H1 (cell line): ENCODE measurements around the gene ASF1B. TPM values are rescaled to one million over a fixed set of nuclear protein-coding genes. Genes with fewer than 3 reads are reported as not detected.

ENCODE experiments used
- polyA plus RNA-seq, 7 experiments: library from polyadenylated mRNA; depleted of rRNA in 3 of 7; stranded (reverse) in 5 of 7; unstranded in 2 of 7; fragments of >200 nt in 5 of 7; fragments of 200-250 nt in 2 of 7; gene quantifications; 1 replicate in 5 of 7; 2 replicates in 1 of 7; 4 replicates in 1 of 7; pipeline versions ENCODE4 v1.2.1 to v1.2.3, GENCODE V29; 2011 to 2013; ENCODE audit warnings: missing spikeins in 2 of 7, mixed read lengths in 2 of 7
- total RNA-seq: library from RNA; stranded (reverse); fragmentation: NEBNext Ultra II Directional; extraction: Animal tissue kit (Norgen Biotek cat#: 25700); gene quantifications from 2 replicates; pipeline ENCODE4 v1.2.1, GENCODE V29; 2021
- TF ChIP-seq, protein P1 (sequence below): IDR thresholded peaks from 2 replicates; pipeline ENCODE4 v1.6.1; 2011; ENCODE audit warnings: low read length, improper control_type of control experiment

ASF1B gene
- total and polyA plus RNA-seq, 2 of the 8 experiments (the other 6 are each of a cell fraction or from before 2014, with no cell fraction given), result 32.6 to 59.2 TPM

DNA sequence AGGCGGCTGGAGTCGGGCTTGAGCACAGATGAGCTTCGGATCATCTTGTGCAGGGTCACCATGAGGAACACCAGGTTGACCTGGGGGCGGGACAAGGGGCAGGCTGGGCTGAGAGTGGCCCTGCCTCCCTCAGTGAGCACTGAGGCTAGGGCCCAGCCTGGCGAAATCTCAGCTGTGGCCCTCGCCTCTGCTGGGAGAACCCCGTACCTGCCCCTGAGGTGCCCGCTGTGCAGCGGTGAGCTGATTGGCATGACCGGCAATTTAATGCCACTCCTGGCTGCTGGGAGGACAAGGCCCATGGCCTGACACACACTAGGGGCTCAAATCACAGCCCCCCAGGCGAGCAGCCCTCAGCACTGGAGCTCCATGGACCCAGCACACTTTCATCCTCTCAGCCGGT, 19.7 kb upstream of the ASF1B start (continued):
- TF ChIP-seq, protein P1, sequence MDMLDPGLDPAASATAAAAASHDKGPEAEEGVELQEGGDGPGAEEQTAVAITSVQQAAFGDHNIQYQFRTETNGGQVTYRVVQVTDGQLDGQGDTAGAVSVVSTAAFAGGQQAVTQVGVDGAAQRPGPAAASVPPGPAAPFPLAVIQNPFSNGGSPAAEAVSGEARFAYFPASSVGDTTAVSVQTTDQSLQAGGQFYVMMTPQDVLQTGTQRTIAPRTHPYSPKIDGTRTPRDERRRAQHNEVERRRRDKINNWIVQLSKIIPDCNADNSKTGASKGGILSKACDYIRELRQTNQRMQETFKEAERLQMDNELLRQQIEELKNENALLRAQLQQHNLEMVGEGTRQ, result no peak
- TF ChIP-seq, all 59 proteins: peak for 0
